Testis (tissue), 3 donors: ENCODE measurements around the gene CD151. TPM values are rescaled to one million over a fixed set of nuclear protein-coding genes. Genes with fewer than 3 reads are reported as not detected.

Experiments
- DNase-seq: peaks from one replicate; pipeline ENCODE4 v3.0.0-alpha.2; 2019
- H3K27ac ChIP-seq, 2 donors: fragments of 200-600 bp; sonication (generic); one replicate each; pipeline ENCODE4 v1.5.1; 2019
- H3K27me3 ChIP-seq: fragments of 200-600 bp; sonication (generic); one replicate; pipeline ENCODE4 v1.5.1; 2019
- H3K36me3 ChIP-seq: fragments of 200-600 bp; sonication (generic); one replicate; pipeline ENCODE4 v1.5.1; 2017; ENCODE audit warnings: low read depth; ENCODE audit errors: missing control alignments
- H3K4me1 ChIP-seq: fragments of 200-600 bp; sonication (generic); one replicate; pipeline ENCODE4 v1.5.1; 2019
- H3K4me3 ChIP-seq, 2 donors: fragments of 200-600 bp; sonication (generic); one replicate each; pipeline ENCODE4 v1.5.1; 2017 to 2019
- H3K9me3 ChIP-seq: fragments of 200-600 bp; sonication (generic); one replicate; pipeline ENCODE4 v1.5.1; 2017
- CTCF ChIP-seq, 3 experiments: fragments of 450-650 bp in 2 of 3; fragments of 200-600 bp in 1 of 3; sonication (generic) in 1 of 3; IDR thresholded peaks; one replicate each; pipeline ENCODE4 v1.5.1; 2016 to 2019; ENCODE audit warnings: antibody characterized with exemption in 3 of 3, mild to moderate bottlenecking in 2 of 3, moderate library complexity in 1 of 3
- POLR2A ChIP-seq: fragments of 450-650 bp; IDR thresholded peaks from one replicate; pipeline ENCODE4 v1.6.1; 2017; ENCODE audit warnings: antibody characterized with exemption, mild to moderate bottlenecking, moderate library complexity
- WGBS, 2 donors: methylation state at CpG; one replicate each; pipeline ENCODE4 v1.1.5; 2018; 5-methylcytosine and 5-hydroxymethylcytosine counted together
- intact Hi-C: fragments of 100-400 bp; cut with DNase I; formaldehyde crosslinking; loops from one replicate; pipeline ENCODE4 v1.15.1; 2023; ENCODE audit warnings: low total_unique reads
- polyA plus RNA-seq: library from polyadenylated mRNA; stranded (reverse); fragments of 350-450 nt; fragmentation: Illumina TruSeq; extraction: RNeasy Lipid Tissue Mini Kit (QIAGEN cat#74804); gene quantifications from one replicate; pipeline ENCODE4 v1.2.3, GENCODE V29; 2014; ENCODE audit warnings: low read depth, low replicate concordance; ENCODE audit not compliant: insufficient read depth
- total RNA-seq, 2 donors: library from RNA; depleted of rRNA; stranded (reverse); fragments of >200 nt; gene quantifications; one replicate each; pipeline ENCODE4 v1.2.3, GENCODE V29; 2016

The CD151 gene
- total and polyA plus RNA-seq, 3 donors from 2014 or later, result 108 to 201 (median 195) TPM

GRCh38 chr11:861105-861479, 28.3 kb downstream of the CD151 start:
- H3K4me1 ChIP-seq, result peaks cover 10% of the 10 kb centered on the region
- WGBS, 2 donors, result 94 to 96% methylated on average over 12 to 14 of the region's 14 CpGs
- no peak for DNase-seq
- no peak overlapping the region for H3K4me3 ChIP-seq
- intact Hi-C loops, result no loop called here
- TF ChIP-seq POLR2A (no peak), CTCF (IDR thresholded peaks at IDR 0.05) (no peak)
- H3K36me3 ChIP-seq, result no peaks in the 10 kb centered on the region
- H3K9me3 ChIP-seq, result no peaks in the 10 kb centered on the region
- H3K27me3 ChIP-seq, result no peaks in the 10 kb centered on the region
- no peak overlapping the region for H3K27ac ChIP-seq

- Histone ChIP-seq H3K9me3 (no peaks in the 10 kb centered on the region), H3K27ac (no peak overlapping the region), H3K36me3 (no peaks in the 10 kb centered on the region), H3K4me3 (no peak overlapping the region), H3K27me3 (no peaks in the 10 kb centered on the region), H3K4me1 (peaks cover 10% of the 10 kb centered on the region)
- WGBS, 2 donors, result 76 to 83% methylated on average over 4 to 20 of the region's 20 CpGs
- no peak for DNase-seq
- intact Hi-C loops, result no loop called here
- no peak for TF ChIP-seq POLR2A
- no peak for TF ChIP-seq CTCF (IDR thresholded peaks at IDR 0.05)
Measured at GRCh38 chr11:862081-862661, 29.4 kb downstream of the CD151 start.

GRCh38 chr11:862696-863022, 29.9 kb downstream of the CD151 start:
- DNase-seq, result no peak
- Histone ChIP-seq H3K4me3 (no peak overlapping the region), H3K9me3 (no peaks in the 10 kb centered on the region), H3K36me3 (no peaks in the 10 kb centered on the region), H3K4me1 (peaks cover 10% of the 10 kb centered on the region), H3K27ac (no peak overlapping the region), H3K27me3 (no peaks in the 10 kb centered on the region)
- 84 to 88% methylated on average over 4 to 10 of the region's 12 CpGs for WGBS, 2 donors
- TF ChIP-seq POLR2A, result no peak
- TF ChIP-seq CTCF (IDR thresholded peaks at IDR 0.05), result no peak
- intact Hi-C loops, result no loop called here

- Histone ChIP-seq H3K9me3 (no peaks in the 10 kb centered on the region), H3K27ac (no peak overlapping the region), H3K4me1 (peaks cover 10% of the 10 kb centered on the region), H3K4me3 (no peak overlapping the region), H3K36me3 (no peaks in the 10 kb centered on the region), H3K27me3 (no peaks in the 10 kb centered on the region)
- no peak for DNase-seq
- no peak for TF ChIP-seq POLR2A
- no peak for TF ChIP-seq CTCF (IDR thresholded peaks at IDR 0.05)
- intact Hi-C loops, result no loop called here
- WGBS, 2 donors, result 87 to 88% methylated on average over 13 to 24 of the region's 24 CpGs
Measured at GRCh38 chr11:863023-863909, 30.5 kb downstream of the CD151 start.
